Loucy (cell line): ENCODE data around the gene MYO5B.

ENCODE experiments used
- H2AFZ ChIP-seq: fragments of 200-600 bp; sonication (generic); 2 replicates; pipeline ENCODE4 v1.6.0; 2016; ENCODE audit warnings: antibody characterized with exemption, mild to moderate bottlenecking, low read length, moderate library complexity
- H3F3A ChIP-seq: fragments of 200-600 bp; 2 replicates; pipeline ENCODE4 v1.6.0; 2016; ENCODE audit warnings: antibody characterized with exemption, low read depth, mild to moderate bottlenecking
- H3K27me3 ChIP-seq: fragments of 200-600 bp; sonication (generic); 2 replicates; pipeline ENCODE4 v1.6.1; 2014; ENCODE audit warnings: low read length, mild to moderate bottlenecking; ENCODE audit not compliant: insufficient read depth, poor library complexity, severe bottlenecking
- H3K36me3 ChIP-seq: fragments of 200-600 bp; sonication (generic); 2 replicates; pipeline ENCODE4 v1.6.1; 2016; ENCODE audit warnings: low read length; ENCODE audit not compliant: insufficient read depth
- H3K4me1 ChIP-seq: fragments of 200-600 bp; sonication (generic); 2 replicates; pipeline ENCODE4 v1.5.1; 2014; ENCODE audit warnings: low read length, mild to moderate bottlenecking; ENCODE audit not compliant: insufficient read depth, poor library complexity, severe bottlenecking
- H3K4me2 ChIP-seq: fragments of 200-600 bp; sonication (generic); 2 replicates; pipeline ENCODE4 v1.6.0; 2014; ENCODE audit warnings: antibody characterized with exemption, low read length, low read depth, mild to moderate bottlenecking; ENCODE audit not compliant: poor library complexity, severe bottlenecking
- H3K4me3 ChIP-seq: fragments of 200-600 bp; sonication (generic); 2 replicates; pipeline ENCODE4 v1.5.1; 2014; ENCODE audit warnings: low read length, mild to moderate bottlenecking, mixed read lengths; ENCODE audit not compliant: poor library complexity, severe bottlenecking
- H3K79me2 ChIP-seq: fragments of 200-600 bp; sonication (generic); 2 replicates; pipeline ENCODE4 v1.6.1; 2014; ENCODE audit warnings: low read length; ENCODE audit not compliant: insufficient read depth
- H3K9ac ChIP-seq: fragments of 200-600 bp; sonication (generic); 2 replicates; pipeline ENCODE4 v1.6.0; 2014; ENCODE audit warnings: mild to moderate bottlenecking, low read depth, low read length, moderate library complexity; ENCODE audit not compliant: poor library complexity, severe bottlenecking
- H3K9me2 ChIP-seq: fragments of 200-600 bp; sonication (generic); replicated peaks from 2 replicates; pipeline ENCODE4 v1.6.1; 2016; ENCODE audit warnings: low read depth, low read length, mixed read lengths
- H3K9me3 ChIP-seq: fragments of 200-600 bp; sonication (generic); 2 replicates; pipeline ENCODE4 v1.6.1; 2014; ENCODE audit warnings: mild to moderate bottlenecking, antibody characterized with exemption, low read length, low read depth; ENCODE audit not compliant: insufficient read depth
- H4K20me1 ChIP-seq: fragments of 200-600 bp; sonication (generic); 2 replicates; pipeline ENCODE4 v1.6.0; 2014; ENCODE audit warnings: antibody characterized with exemption, low read length, mild to moderate bottlenecking; ENCODE audit not compliant: insufficient read depth, poor library complexity, severe bottlenecking
- CTCF ChIP-seq: fragments of 200-600 bp; sonication (generic); conservative IDR thresholded peaks from 2 replicates; pipeline ENCODE4 v1.5.1; 2014; ENCODE audit warnings: mild to moderate bottlenecking, antibody characterized with exemption, low read length
- EZH2phosphoT487 ChIP-seq: fragments of 200-600 bp; IDR thresholded peaks from 2 replicates; pipeline ENCODE4 v1.6.1; 2018; ENCODE audit warnings: antibody characterized with exemption, mild to moderate bottlenecking, moderate library complexity, borderline replicate concordance

The MYO5B gene

DNA sequence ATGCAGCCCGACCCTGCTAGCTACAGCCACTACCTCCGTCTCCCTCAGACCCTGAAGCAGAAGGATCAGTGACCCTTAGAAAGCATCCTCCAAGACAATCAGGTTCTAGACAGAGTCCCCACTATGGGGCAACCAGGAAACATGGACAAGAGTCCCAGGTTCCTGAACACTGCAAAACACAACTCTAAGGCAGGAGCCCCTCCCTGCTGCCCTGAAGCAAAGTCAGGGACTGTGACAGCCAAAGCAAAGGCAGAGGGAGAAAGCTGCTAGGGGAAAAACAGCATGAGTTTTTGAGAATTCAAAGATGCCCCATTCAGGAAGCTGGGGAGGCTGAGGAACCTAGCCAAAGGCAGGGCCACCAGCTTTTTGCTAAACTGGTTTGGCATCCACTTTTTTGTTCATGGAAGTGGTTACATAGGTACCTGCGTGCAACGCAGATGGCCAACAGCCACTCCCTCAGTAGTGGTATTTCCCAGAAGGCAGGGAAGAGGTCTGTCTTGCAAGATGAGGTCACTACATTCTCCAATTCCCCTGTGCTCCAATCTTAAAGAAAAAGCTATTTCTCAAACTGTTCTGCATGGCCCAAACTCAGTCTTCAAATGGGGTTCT, 33.2 kb downstream of the MYO5B start:
- Histone ChIP-seq H3K4me3 (no peak overlapping the region), H3K27me3 (no peaks in the 10 kb centered on the region), H3K4me2 (no peak overlapping the region), H3F3A (no peaks in the 10 kb centered on the region), H4K20me1 (no peaks in the 10 kb centered on the region), H3K9me3 (no peaks in the 10 kb centered on the region), H3K9me2 (no peaks in the 10 kb centered on the region), H3K79me2 (no peaks in the 10 kb centered on the region), H3K36me3 (no peaks in the 10 kb centered on the region), H2AFZ (no peak overlapping the region), H3K9ac (no peak overlapping the region), H3K4me1 (no peaks in the 10 kb centered on the region)
- TF ChIP-seq CTCF (no peak), EZH2phosphoT487 (no peak)

DNA sequence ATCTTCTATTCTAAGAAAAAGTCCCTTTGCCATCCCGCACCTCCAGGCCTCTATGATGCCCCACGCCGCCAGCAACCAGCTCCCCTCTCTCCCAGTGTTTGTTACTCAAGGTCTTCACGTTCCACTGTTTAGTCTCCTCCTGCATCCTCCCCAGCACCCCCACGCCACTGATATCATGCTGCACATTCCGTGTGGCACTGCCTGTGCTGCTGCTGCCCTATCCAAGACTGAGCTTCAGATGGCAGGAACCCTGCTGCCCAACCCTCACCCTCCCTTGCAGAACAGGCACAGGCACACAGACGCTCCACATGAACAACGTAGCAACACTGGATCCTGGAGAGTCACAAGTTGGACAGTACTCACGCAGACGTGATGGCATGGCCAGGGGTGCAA, 35.3 kb downstream of the MYO5B start:
- no peak overlapping the region for H3K4me3 ChIP-seq
- no peak for TF ChIP-seq CTCF
- TF ChIP-seq EZH2phosphoT487, result no peak
- no peaks in the 10 kb centered on the region for H3K79me2 ChIP-seq
- H3K4me2 ChIP-seq, result no peak overlapping the region
- H4K20me1 ChIP-seq, result no peaks in the 10 kb centered on the region
- no peak overlapping the region for H3K9ac ChIP-seq
- H3K9me3 ChIP-seq, result no peaks in the 10 kb centered on the region
- H3K27me3 ChIP-seq, result no peaks in the 10 kb centered on the region
- no peak overlapping the region for H2AFZ ChIP-seq
- no peaks in the 10 kb centered on the region for H3K36me3 ChIP-seq
- no peaks in the 10 kb centered on the region for H3F3A ChIP-seq
- H3K4me1 ChIP-seq, result no peaks in the 10 kb centered on the region
- no peaks in the 10 kb centered on the region for H3K9me2 ChIP-seq

DNA sequence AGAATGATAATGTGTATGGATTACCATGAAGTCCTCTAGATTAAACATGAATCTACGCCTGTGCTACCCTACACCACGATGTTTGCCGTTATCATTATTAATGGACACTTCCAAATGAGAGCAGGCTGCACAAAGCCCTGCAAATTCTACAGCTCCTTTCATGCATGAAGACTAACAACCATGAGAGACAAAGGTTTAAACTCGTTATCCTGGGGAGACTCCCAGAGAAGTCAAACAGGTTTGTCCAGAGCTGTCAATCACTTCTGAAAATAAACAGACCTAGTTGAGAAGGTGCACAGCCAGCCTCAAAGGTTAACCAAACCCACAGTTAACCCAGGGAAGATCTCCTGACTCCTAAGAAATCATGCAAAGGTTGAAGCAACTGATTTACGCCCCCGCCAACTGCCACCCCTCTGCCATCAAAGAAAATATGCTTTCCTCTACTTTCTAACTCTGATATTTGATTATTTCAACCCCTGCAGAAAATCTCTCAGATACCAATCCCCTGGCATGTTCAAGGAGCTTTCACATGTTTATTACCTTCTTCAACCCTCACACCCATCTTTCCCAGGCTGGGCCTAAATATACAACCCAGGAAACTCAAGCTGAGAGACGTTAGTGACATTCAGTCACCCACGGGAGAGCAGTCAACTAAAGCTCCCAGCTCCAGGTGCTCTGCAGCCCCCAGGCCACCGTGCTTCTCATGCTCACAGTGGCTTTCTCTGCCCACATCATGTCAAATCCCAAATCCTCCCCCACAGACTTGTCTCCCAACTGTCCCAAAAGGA, 35.9 kb downstream of the MYO5B start:
- H3K9me3 ChIP-seq, result no peaks in the 10 kb centered on the region
- no peak overlapping the region for H3K4me3 ChIP-seq
- H2AFZ ChIP-seq, result no peak overlapping the region
- no peaks in the 10 kb centered on the region for H3K27me3 ChIP-seq
- no peaks in the 10 kb centered on the region for H3K9me2 ChIP-seq
- no peak overlapping the region for H3K9ac ChIP-seq
- no peaks in the 10 kb centered on the region for H3K36me3 ChIP-seq
- H3K79me2 ChIP-seq, result no peaks in the 10 kb centered on the region
- TF ChIP-seq CTCF (no peak), EZH2phosphoT487 (no peak)
- H3F3A ChIP-seq, result no peaks in the 10 kb centered on the region
- no peaks in the 10 kb centered on the region for H4K20me1 ChIP-seq
- H3K4me1 ChIP-seq, result no peaks in the 10 kb centered on the region
- no peak overlapping the region for H3K4me2 ChIP-seq
